ENCODE data around the gene WDR55. TPM values are rescaled to one million over a fixed set of nuclear protein-coding genes. Genes with fewer than 3 reads are reported as not detected.

Gene WDR55
- total RNA-seq, 2 experiments from 2014 or later: 23.9 to 34.2 TPM

DNA sequence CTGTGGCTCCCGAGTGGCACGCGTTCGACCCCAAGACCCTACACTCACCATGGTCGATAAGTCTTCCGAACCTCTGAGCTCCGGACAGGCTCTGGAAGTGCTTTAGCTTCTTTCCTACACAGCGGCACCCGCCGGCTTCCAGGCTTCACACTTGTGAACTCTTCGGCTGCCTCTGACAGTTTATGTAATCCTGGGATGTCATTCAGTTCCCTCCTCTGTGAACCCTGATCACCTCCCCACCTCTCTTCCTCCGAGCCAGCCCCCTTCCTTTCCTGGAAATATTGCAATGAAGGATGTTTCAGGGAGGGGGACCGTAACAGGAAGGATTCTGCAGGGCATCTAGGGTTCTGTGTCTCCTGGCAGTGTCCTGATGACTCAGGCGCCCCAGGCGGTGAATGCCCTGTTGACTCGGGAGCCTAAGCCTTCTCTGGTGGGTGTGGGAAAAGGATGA lies 31.7 kb upstream of the WDR55 start, which contains the start of gene CD14:
CD14 (minus strand) TSS at position 155 of the 451 bp plus-strand sequence; CDS start at position 51, 104 bp downstream.
- no TSS peak for BruUV-seq (replicated peaks)
- H3K36me3 ChIP-seq (ENCODE audit: insufficient read depth, low read length): no peaks in the 10 kb centered on the region
- H3K9me3 ChIP-seq (ENCODE audit: low read length): peaks cover 9% of the 10 kb centered on the region; the same call in 1 of the 2 replicates
- ChIA-PET CTCF (ENCODE audit: unreplicated experiment) (no interaction called here), POLR2A (no interaction called here)
- no peak within 1 kb of the TSS for H2AFZ ChIP-seq (ENCODE audit: low read length)
- H4K20me1 ChIP-seq (ENCODE audit: insufficient read depth, low read length): no peaks in the 10 kb centered on the region
- no peaks in the 10 kb centered on the region for H3K79me2 ChIP-seq (ENCODE audit: insufficient read depth, low read depth, low read length)
- H3K9me2 ChIP-seq (ENCODE audit: insufficient read depth, low read length): no peaks in the 10 kb centered on the region
- H3K4me3 ChIP-seq (ENCODE audit: low read depth, low read length, poor library complexity, severe bottlenecking): no peak within 1 kb of the TSS
- no peak for DNase-seq (ENCODE audit: low spot score)
- H3K4me2 ChIP-seq (ENCODE audit: low read length): peak within 1 kb of the TSS; percentile 26; the same call in 1 of the 2 replicates
- TF ChIP-seq, protein P1, sequence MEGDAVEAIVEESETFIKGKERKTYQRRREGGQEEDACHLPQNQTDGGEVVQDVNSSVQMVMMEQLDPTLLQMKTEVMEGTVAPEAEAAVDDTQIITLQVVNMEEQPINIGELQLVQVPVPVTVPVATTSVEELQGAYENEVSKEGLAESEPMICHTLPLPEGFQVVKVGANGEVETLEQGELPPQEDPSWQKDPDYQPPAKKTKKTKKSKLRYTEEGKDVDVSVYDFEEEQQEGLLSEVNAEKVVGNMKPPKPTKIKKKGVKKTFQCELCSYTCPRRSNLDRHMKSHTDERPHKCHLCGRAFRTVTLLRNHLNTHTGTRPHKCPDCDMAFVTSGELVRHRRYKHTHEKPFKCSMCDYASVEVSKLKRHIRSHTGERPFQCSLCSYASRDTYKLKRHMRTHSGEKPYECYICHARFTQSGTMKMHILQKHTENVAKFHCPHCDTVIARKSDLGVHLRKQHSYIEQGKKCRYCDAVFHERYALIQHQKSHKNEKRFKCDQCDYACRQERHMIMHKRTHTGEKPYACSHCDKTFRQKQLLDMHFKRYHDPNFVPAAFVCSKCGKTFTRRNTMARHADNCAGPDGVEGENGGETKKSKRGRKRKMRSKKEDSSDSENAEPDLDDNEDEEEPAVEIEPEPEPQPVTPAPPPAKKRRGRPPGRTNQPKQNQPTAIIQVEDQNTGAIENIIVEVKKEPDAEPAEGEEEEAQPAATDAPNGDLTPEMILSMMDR (conservative IDR thresholded peaks at IDR 0.05; ENCODE audit: low read length): no peak
- TF ChIP-seq EZH2phosphoT487 (IDR thresholded peaks at IDR 0.05; ENCODE audit: borderline replicate concordance, low read depth, low read length): no peak
- no peaks in the 10 kb centered on the region for H3K4me1 ChIP-seq (ENCODE audit: insufficient read depth, low read length, poor library complexity, severe bottlenecking)
- intact Hi-C loops (cut with micrococcal nuclease; ENCODE audit: unreplicated experiment): loop anchor here (10.0 kb wide), 1 partner anchor 388 kb away; no protein-coding TSS in a partner anchor
- H3K27ac ChIP-seq (ENCODE audit: low read depth, low read length, poor library complexity, severe bottlenecking): no peak within 1 kb of the TSS

DNA sequence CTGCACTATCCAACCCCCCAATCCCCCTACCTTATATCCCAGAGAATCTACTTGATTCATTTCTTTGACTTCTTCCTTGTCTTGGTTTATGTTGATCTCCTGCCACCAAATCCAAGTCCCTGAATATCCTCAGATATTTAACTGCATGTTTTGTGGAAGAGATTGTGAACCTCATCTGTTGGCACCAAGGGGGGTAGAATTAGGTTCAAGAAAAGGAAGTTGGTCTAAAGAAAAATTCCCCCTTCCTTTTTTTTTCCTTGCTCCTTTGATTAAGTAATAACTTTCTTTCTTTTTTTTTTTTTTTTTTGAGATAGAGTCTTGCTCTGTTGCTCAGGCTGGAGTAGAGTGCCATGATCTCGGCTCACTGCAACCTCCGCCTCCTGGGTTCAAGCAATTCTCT lies 31.2 kb upstream of the WDR55 start:
- no TSS peak for BruUV-seq (replicated peaks)
- H3K9me2 ChIP-seq (ENCODE audit: insufficient read depth, low read length): no peaks in the 10 kb centered on the region
- no peak overlapping the region for H3K27ac ChIP-seq (ENCODE audit: low read depth, low read length, poor library complexity, severe bottlenecking)
- no peak for DNase-seq (ENCODE audit: low spot score)
- no peaks in the 10 kb centered on the region for H4K20me1 ChIP-seq (ENCODE audit: insufficient read depth, low read length)
- CTCF ChIA-PET (ENCODE audit: unreplicated experiment): no interaction called here
- intact Hi-C loops (cut with micrococcal nuclease; ENCODE audit: unreplicated experiment): loop anchor here (10.0 kb wide), 1 partner anchor 389 kb away; no protein-coding TSS in a partner anchor
- no peaks in the 10 kb centered on the region for H3K4me1 ChIP-seq (ENCODE audit: insufficient read depth, low read length, poor library complexity, severe bottlenecking)
- no peaks in the 10 kb centered on the region for H3K36me3 ChIP-seq (ENCODE audit: insufficient read depth, low read length)
- H3K4me2 ChIP-seq (ENCODE audit: low read length): no peak overlapping the region
- peaks cover 4% of the 10 kb centered on the region; the same call in 1 of the 2 replicates for H3K9me3 ChIP-seq (ENCODE audit: low read length)
- POLR2A ChIA-PET: no interaction called here
- H3K79me2 ChIP-seq (ENCODE audit: insufficient read depth, low read depth, low read length): no peaks in the 10 kb centered on the region
- H3K4me3 ChIP-seq (ENCODE audit: low read depth, low read length, poor library complexity, severe bottlenecking): no peak overlapping the region
- TF ChIP-seq EZH2phosphoT487 (IDR thresholded peaks at IDR 0.05; ENCODE audit: borderline replicate concordance, low read depth, low read length): no peak
- TF ChIP-seq, protein P1 (conservative IDR thresholded peaks at IDR 0.05; ENCODE audit: low read length): no peak
- H2AFZ ChIP-seq (ENCODE audit: low read length): no peak overlapping the region

DNA sequence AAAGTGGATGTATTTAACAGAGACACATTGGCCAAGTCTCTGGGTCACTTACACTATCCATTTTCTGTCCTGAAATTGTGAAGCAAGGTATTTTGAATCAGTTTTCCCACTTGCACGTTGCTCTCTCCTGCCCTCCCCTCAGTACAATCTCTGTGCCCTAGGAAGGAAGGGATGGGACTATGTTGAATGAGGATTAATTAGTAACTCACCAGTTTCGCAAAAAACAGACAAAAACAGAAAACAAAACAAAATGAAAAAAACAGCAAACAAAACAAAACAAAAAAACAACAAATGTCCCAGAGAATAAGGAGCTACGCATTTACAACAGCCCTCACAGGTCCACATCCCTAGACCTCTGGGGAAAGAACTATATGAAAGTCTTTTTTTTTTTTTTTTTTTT lies 30.6 kb upstream of the WDR55 start:
- Histone ChIP-seq H3K36me3 (ENCODE audit: insufficient read depth, low read length) (no peaks in the 10 kb centered on the region), H3K9me2 (ENCODE audit: insufficient read depth, low read length) (no peaks in the 10 kb centered on the region), H2AFZ (ENCODE audit: low read length) (no peak overlapping the region), H3K9me3 (ENCODE audit: low read length) (no peaks in the 10 kb centered on the region), H3K27ac (ENCODE audit: low read depth, low read length, poor library complexity, severe bottlenecking) (no peak overlapping the region), H3K4me2 (ENCODE audit: low read length) (no peak overlapping the region), H4K20me1 (ENCODE audit: insufficient read depth, low read length) (no peaks in the 10 kb centered on the region), H3K4me3 (ENCODE audit: low read depth, low read length, poor library complexity, severe bottlenecking) (no peak overlapping the region), H3K4me1 (ENCODE audit: insufficient read depth, low read length, poor library complexity, severe bottlenecking) (peaks cover 5% of the 10 kb centered on the region), H3K79me2 (ENCODE audit: insufficient read depth, low read depth, low read length) (no peaks in the 10 kb centered on the region)
- no peak for DNase-seq (ENCODE audit: low spot score)
- CTCF ChIA-PET (ENCODE audit: unreplicated experiment): no interaction called here
- intact Hi-C loops (cut with micrococcal nuclease; ENCODE audit: unreplicated experiment): loop anchor here (10.0 kb wide), 1 partner anchor 389 kb away; no protein-coding TSS in a partner anchor
- TF ChIP-seq EZH2phosphoT487 (IDR thresholded peaks at IDR 0.05; ENCODE audit: borderline replicate concordance, low read depth, low read length): no peak
- TF ChIP-seq, protein P1 (conservative IDR thresholded peaks at IDR 0.05; ENCODE audit: low read length): no peak
- POLR2A ChIA-PET: interaction anchor here (0.7 to 1.1 kb wide), 2 partner anchors 13 to 117 kb away, joined by 4 to 5 read pairs; partner anchors contain the start of gene NDUFA2
- no TSS peak for BruUV-seq (replicated peaks)
